NCI-H2029 treated with DMSO at 0.1 percent for 48 hours (cell line): ENCODE results near the gene NDUFAF2.
A peak's percentile ranks its signal among the peaks of the same experiment; 100 is the strongest.

Source experiments
- DNase-seq: peaks from one replicate; lab custom pipeline; 2025; lab: John Stamatoyannopoulos, UW

NDUFAF2 gene

GRCh38 chr5:61123145-61123544 lies 178.1 kb downstream of the NDUFAF2 start:
- DNase-seq = no peak

GRCh38 chr5:61130289-61130688 lies 185.3 kb downstream of the NDUFAF2 start:
- DNase-seq = no peak

GRCh38 chr5:61132559-61132958 lies 187.6 kb downstream of the NDUFAF2 start:
- DNase-seq = peak; percentile 36

- no peak for DNase-seq
Observed at GRCh38 chr5:61137835-61138234, 192.8 kb downstream of the NDUFAF2 start.

GRCh38 chr5:61139094-61139873 lies 194.3 kb downstream of the NDUFAF2 start:
- DNase-seq = no peak

- no peak for DNase-seq
Observed at GRCh38 chr5:61139931-61140330, 194.9 kb downstream of the NDUFAF2 start.

GRCh38 chr5:61141801-61142200 lies 196.8 kb downstream of the NDUFAF2 start:
- DNase-seq = no peak

GRCh38 chr5:61142391-61142790 lies 197.4 kb downstream of the NDUFAF2 start:
- no peak for DNase-seq

GRCh38 chr5:61142811-61143210 lies 197.8 kb downstream of the NDUFAF2 start:
- no peak for DNase-seq

GRCh38 chr5:61148515-61148914 lies 203.5 kb downstream of the NDUFAF2 start:
- DNase-seq = no peak

GRCh38 chr5:61151893-61152292 lies 206.9 kb downstream of the NDUFAF2 start:
- no peak for DNase-seq

GRCh38 chr5:61159070-61159469 lies 214.1 kb downstream of the NDUFAF2 start:
- no peak for DNase-seq

- no peak for DNase-seq
Observed at GRCh38 chr5:61159836-61160235, 214.8 kb downstream of the NDUFAF2 start.

- no peak for DNase-seq
Observed at GRCh38 chr5:61160497-61160896, 215.5 kb downstream of the NDUFAF2 start.

GRCh38 chr5:61162010-61162831 lies 217.2 kb downstream of the NDUFAF2 start, which contains the start of gene SMIM15:
TSS of gene SMIM15 (minus strand) at chr5:61162468. CDS start at chr5:61160171, 2,297 bp downstream.
- DNase-seq = peak; percentile 63

GRCh38 chr5:61162832-61163567 lies 218.0 kb downstream of the NDUFAF2 start:
- no peak for DNase-seq

- no peak for DNase-seq
Observed at GRCh38 chr5:61163905-61164304, 218.9 kb downstream of the NDUFAF2 start.

GRCh38 chr5:61167382-61167781 lies 222.4 kb downstream of the NDUFAF2 start:
- no peak for DNase-seq

GRCh38 chr5:61168951-61169350 lies 223.9 kb downstream of the NDUFAF2 start:
- no peak for DNase-seq

GRCh38 chr5:61171479-61171878 lies 226.5 kb downstream of the NDUFAF2 start:
- no peak for DNase-seq

GRCh38 chr5:61176631-61177030 lies 231.6 kb downstream of the NDUFAF2 start:
- DNase-seq = no peak

- no peak for DNase-seq
Observed at GRCh38 chr5:61177070-61177469, 232.1 kb downstream of the NDUFAF2 start.
